Fibroblast of lung (primary cell): ENCODE measurements around the gene THOC5.

ENCODE experiments used
- EZH2 ChIP-seq: IDR thresholded peaks from 2 replicates; pipeline ENCODE4 v1.5.1; 2012; ENCODE audit warnings: low read length, control low read depth, mild to moderate bottlenecking; ENCODE audit errors: missing control alignments
- TF ChIP-seq, protein P1 (sequence below), 2 donors: IDR thresholded peaks in 1 of 2; conservative IDR thresholded peaks in 1 of 2; 1 replicate in 1 of 2; 2 replicates in 1 of 2; pipeline ENCODE4 v1.5.1; 2011 to 2012; ENCODE audit warnings: low read length in 2 of 2, control low read depth in 1 of 2, inconsistent platforms in 1 of 2, low read depth in 1 of 2, mild to moderate bottlenecking in 1 of 2

DNA sequence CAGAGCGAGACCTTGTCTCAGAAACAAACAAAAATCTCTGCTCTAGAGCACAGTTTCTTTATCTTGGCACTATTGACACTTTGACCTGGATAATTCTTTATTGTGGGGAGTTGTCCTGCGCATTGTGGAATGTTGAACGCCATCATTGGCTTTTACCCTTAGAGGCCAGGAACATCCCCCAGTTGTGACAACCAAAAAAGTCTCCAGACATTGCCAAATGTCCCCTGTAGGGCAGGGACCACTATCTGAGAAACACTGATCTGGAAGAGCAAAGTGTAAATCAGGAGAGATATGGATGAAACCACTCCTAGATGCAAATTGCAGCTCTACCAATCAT is 45.1 kb upstream of the THOC5 start:
- TF ChIP-seq, protein P1, sequence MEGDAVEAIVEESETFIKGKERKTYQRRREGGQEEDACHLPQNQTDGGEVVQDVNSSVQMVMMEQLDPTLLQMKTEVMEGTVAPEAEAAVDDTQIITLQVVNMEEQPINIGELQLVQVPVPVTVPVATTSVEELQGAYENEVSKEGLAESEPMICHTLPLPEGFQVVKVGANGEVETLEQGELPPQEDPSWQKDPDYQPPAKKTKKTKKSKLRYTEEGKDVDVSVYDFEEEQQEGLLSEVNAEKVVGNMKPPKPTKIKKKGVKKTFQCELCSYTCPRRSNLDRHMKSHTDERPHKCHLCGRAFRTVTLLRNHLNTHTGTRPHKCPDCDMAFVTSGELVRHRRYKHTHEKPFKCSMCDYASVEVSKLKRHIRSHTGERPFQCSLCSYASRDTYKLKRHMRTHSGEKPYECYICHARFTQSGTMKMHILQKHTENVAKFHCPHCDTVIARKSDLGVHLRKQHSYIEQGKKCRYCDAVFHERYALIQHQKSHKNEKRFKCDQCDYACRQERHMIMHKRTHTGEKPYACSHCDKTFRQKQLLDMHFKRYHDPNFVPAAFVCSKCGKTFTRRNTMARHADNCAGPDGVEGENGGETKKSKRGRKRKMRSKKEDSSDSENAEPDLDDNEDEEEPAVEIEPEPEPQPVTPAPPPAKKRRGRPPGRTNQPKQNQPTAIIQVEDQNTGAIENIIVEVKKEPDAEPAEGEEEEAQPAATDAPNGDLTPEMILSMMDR (conservative IDR thresholded peaks at IDR 0.05 in 1 of 2, IDR thresholded peaks at IDR 0.05 in 1 of 2; ENCODE audit: low read depth in 1 of 2, low read length in 2 of 2) = no peak
- TF ChIP-seq EZH2 = no peak
